ENCODE data around the gene CDH13.

CDH13 gene

GRCh38 chr16:83826146-83826913 is 1199.6 kb downstream of the CDH13 start:
- H3K23ac ChIP-seq (ENCODE audit: low read length) = no peak overlapping the region
- no peaks in the 10 kb centered on the region for H3K9me3 ChIP-seq (ENCODE audit: insufficient read depth, low read depth, low read length)
- no peak overlapping the region for H2AFZ ChIP-seq (ENCODE audit: insufficient read depth, low read length, poor library complexity)
- H3K4me3 ChIP-seq (ENCODE audit: low read depth, low read length) = no peak overlapping the region
- H3K9ac ChIP-seq (ENCODE audit: low read length) = no peak overlapping the region
- no peak overlapping the region for H3K4me2 ChIP-seq (ENCODE audit: low read length)
- no peak overlapping the region for H2AK5ac ChIP-seq (ENCODE audit: low read length)
- no peak overlapping the region for H3K4ac ChIP-seq (ENCODE audit: low read depth, low read length)
- H4K12ac ChIP-seq (ENCODE audit: low read depth, low read length) = no peak overlapping the region
- H3K4me1 ChIP-seq (ENCODE audit: control insufficient read depth in 1 of 2, insufficient read depth in 2 of 2, low read length in 2 of 2) = no peaks in the 10 kb centered on the region
- H2BK120ac ChIP-seq (ENCODE audit: insufficient read depth, low read length, poor library complexity) = no peak overlapping the region
- H2BK12ac ChIP-seq (ENCODE audit: low read length) = no peak overlapping the region
- H4K91ac ChIP-seq (ENCODE audit: low read depth, low read length) = no peak overlapping the region
- H3K27ac ChIP-seq (ENCODE audit: low read depth, low read length) = no peak overlapping the region
- H3K18ac ChIP-seq (ENCODE audit: low read length) = no peak overlapping the region
- no peak overlapping the region for H3K14ac ChIP-seq (ENCODE audit: low read length)
- no peaks in the 10 kb centered on the region for H3K79me2 ChIP-seq (ENCODE audit: control insufficient read depth, insufficient read depth, low read length, poor library complexity)
- H3K27me3 ChIP-seq (ENCODE audit: insufficient read depth, low read length) = no peaks in the 10 kb centered on the region
- H4K8ac ChIP-seq (ENCODE audit: low read depth, low read length) = no peak overlapping the region
- no peak overlapping the region for H2BK5ac ChIP-seq (ENCODE audit: low read depth, low read length, poor library complexity)
- DNase-seq = peak; percentile 63 to 85
- H3K79me1 ChIP-seq (ENCODE audit: low read length) = no peaks in the 10 kb centered on the region
- WGBS (ENCODE audit: extremely low coverage, insufficient coverage, insufficient read length) = no CpG with 5 or more reads among the region's 21 CpGs
- no peaks in the 10 kb centered on the region for H3K36me3 ChIP-seq (ENCODE audit: control insufficient read depth in 1 of 2, insufficient read depth in 2 of 2, low read length in 2 of 2)

- Histone ChIP-seq H3K79me1 (ENCODE audit: low read length) (no peaks in the 10 kb centered on the region), H3K18ac (ENCODE audit: low read length) (no peak overlapping the region), H3K27ac (ENCODE audit: low read depth, low read length) (no peak overlapping the region), H3K4ac (ENCODE audit: low read depth, low read length) (no peak overlapping the region), H2AFZ (ENCODE audit: insufficient read depth, low read length, poor library complexity) (no peak overlapping the region), H2BK12ac (ENCODE audit: low read length) (no peak overlapping the region), H3K9me3 (ENCODE audit: insufficient read depth, low read depth, low read length) (peaks cover 5% of the 10 kb centered on the region), H3K9ac (ENCODE audit: low read length) (no peak overlapping the region), H2AK5ac (ENCODE audit: low read length) (no peak overlapping the region), H4K91ac (ENCODE audit: low read depth, low read length) (no peak overlapping the region), H3K14ac (ENCODE audit: low read length) (no peak overlapping the region), H3K4me2 (ENCODE audit: low read length) (no peak overlapping the region), H3K36me3 (ENCODE audit: control insufficient read depth in 1 of 2, insufficient read depth in 2 of 2, low read length in 2 of 2) (no peaks in the 10 kb centered on the region), H4K8ac (ENCODE audit: low read depth, low read length) (no peak overlapping the region), H4K12ac (ENCODE audit: low read depth, low read length) (no peak overlapping the region), H2BK120ac (ENCODE audit: insufficient read depth, low read length, poor library complexity) (no peak overlapping the region), H2BK5ac (ENCODE audit: low read depth, low read length, poor library complexity) (no peak overlapping the region), H3K79me2 (ENCODE audit: control insufficient read depth, insufficient read depth, low read length, poor library complexity) (no peaks in the 10 kb centered on the region), H3K23ac (ENCODE audit: low read length) (no peak overlapping the region), H3K4me3 (ENCODE audit: low read depth, low read length) (no peak overlapping the region), H3K4me1 (ENCODE audit: control insufficient read depth in 1 of 2, insufficient read depth in 2 of 2, low read length in 2 of 2) (no peaks in the 10 kb centered on the region), H3K27me3 (ENCODE audit: insufficient read depth, low read length) (no peaks in the 10 kb centered on the region)
- peak in 1 of 2 donors; percentile 26 for DNase-seq
- WGBS (ENCODE audit: extremely low coverage, insufficient coverage, insufficient read length) = no CpG with 5 or more reads among the region's 33 CpGs
Observed at GRCh38 chr16:83830091-83830768, 1203.5 kb downstream of the CDH13 start.

- H3K4me1 ChIP-seq (ENCODE audit: control insufficient read depth in 1 of 2, insufficient read depth in 2 of 2, low read length in 2 of 2) = no peaks in the 10 kb centered on the region
Observed at GRCh38 chr16:83830769-83831455, 1204.1 kb downstream of the CDH13 start.

GRCh38 chr16:83831456-83831987 is 1204.8 kb downstream of the CDH13 start:
- no peak overlapping the region for H4K91ac ChIP-seq (ENCODE audit: low read depth, low read length)
- no peak overlapping the region for H4K12ac ChIP-seq (ENCODE audit: low read depth, low read length)
- no peak overlapping the region for H3K4ac ChIP-seq (ENCODE audit: low read depth, low read length)
- no peaks in the 10 kb centered on the region for H3K27me3 ChIP-seq (ENCODE audit: insufficient read depth, low read length)
- no peaks in the 10 kb centered on the region for H3K36me3 ChIP-seq (ENCODE audit: control insufficient read depth in 1 of 2, insufficient read depth in 2 of 2, low read length in 2 of 2)
- DNase-seq = no peak
- H3K9ac ChIP-seq (ENCODE audit: low read length) = no peak overlapping the region
- H3K4me1 ChIP-seq (ENCODE audit: control insufficient read depth in 1 of 2, insufficient read depth in 2 of 2, low read length in 2 of 2) = no peaks in the 10 kb centered on the region
- no peak overlapping the region for H2BK120ac ChIP-seq (ENCODE audit: insufficient read depth, low read length, poor library complexity)
- H3K14ac ChIP-seq (ENCODE audit: low read length) = no peak overlapping the region
- H3K79me2 ChIP-seq (ENCODE audit: control insufficient read depth, insufficient read depth, low read length, poor library complexity) = no peaks in the 10 kb centered on the region
- no peak overlapping the region for H2AFZ ChIP-seq (ENCODE audit: insufficient read depth, low read length, poor library complexity)
- H4K8ac ChIP-seq (ENCODE audit: low read depth, low read length) = no peak overlapping the region
- peaks cover 5% of the 10 kb centered on the region for H3K9me3 ChIP-seq (ENCODE audit: insufficient read depth, low read depth, low read length)
- H3K4me2 ChIP-seq (ENCODE audit: low read length) = no peak overlapping the region
- no peak overlapping the region for H2AK5ac ChIP-seq (ENCODE audit: low read length)
- H3K79me1 ChIP-seq (ENCODE audit: low read length) = no peaks in the 10 kb centered on the region
- H3K23ac ChIP-seq (ENCODE audit: low read length) = no peak overlapping the region
- no peak overlapping the region for H3K4me3 ChIP-seq (ENCODE audit: low read depth, low read length)
- no peak overlapping the region for H3K27ac ChIP-seq (ENCODE audit: low read depth, low read length)
- H3K18ac ChIP-seq (ENCODE audit: low read length) = no peak overlapping the region
- no CpG with 5 or more reads among the region's 5 CpGs for WGBS (ENCODE audit: extremely low coverage, insufficient coverage, insufficient read length)
- no peak overlapping the region for H2BK12ac ChIP-seq (ENCODE audit: low read length)
- H2BK5ac ChIP-seq (ENCODE audit: low read depth, low read length, poor library complexity) = no peak overlapping the region

More at GRCh38 chr16:83830769-83831455, 1204.1 kb downstream of the CDH13 start:
- Histone ChIP-seq H3K4me3 (ENCODE audit: low read depth, low read length) (no peak overlapping the region), H2BK120ac (ENCODE audit: insufficient read depth, low read length, poor library complexity) (no peak overlapping the region), H4K91ac (ENCODE audit: low read depth, low read length) (no peak overlapping the region), H2BK12ac (ENCODE audit: low read length) (no peak overlapping the region), H4K12ac (ENCODE audit: low read depth, low read length) (no peak overlapping the region), H3K9me3 (ENCODE audit: insufficient read depth, low read depth, low read length) (peaks cover 5% of the 10 kb centered on the region), H4K8ac (ENCODE audit: low read depth, low read length) (no peak overlapping the region), H3K79me1 (ENCODE audit: low read length) (no peaks in the 10 kb centered on the region), H3K4ac (ENCODE audit: low read depth, low read length) (no peak overlapping the region), H3K79me2 (ENCODE audit: control insufficient read depth, insufficient read depth, low read length, poor library complexity) (no peaks in the 10 kb centered on the region), H3K27ac (ENCODE audit: low read depth, low read length) (no peak overlapping the region), H3K9ac (ENCODE audit: low read length) (no peak overlapping the region), H3K36me3 (ENCODE audit: control insufficient read depth in 1 of 2, insufficient read depth in 2 of 2, low read length in 2 of 2) (no peaks in the 10 kb centered on the region), H3K18ac (ENCODE audit: low read length) (no peak overlapping the region), H3K27me3 (ENCODE audit: insufficient read depth, low read length) (no peaks in the 10 kb centered on the region), H2AK5ac (ENCODE audit: low read length) (no peak overlapping the region), H3K23ac (ENCODE audit: low read length) (no peak overlapping the region), H2BK5ac (ENCODE audit: low read depth, low read length, poor library complexity) (no peak overlapping the region), H3K14ac (ENCODE audit: low read length) (no peak overlapping the region), H3K4me2 (ENCODE audit: low read length) (no peak overlapping the region), H2AFZ (ENCODE audit: insufficient read depth, low read length, poor library complexity) (no peak overlapping the region)
- DNase-seq = peak in 1 of 2 donors; percentile 30
- WGBS (ENCODE audit: extremely low coverage, insufficient coverage, insufficient read length) = no CpG with 5 or more reads among the region's 13 CpGs

Measured in trophoblast cell (in vitro differentiated cells and primary cell).